DMS79 (cell line): ENCODE results near the gene ISOC2.

Experiments used
- DNase-seq: peaks from one replicate; lab custom pipeline; 2025; lab: John Stamatoyannopoulos, UW

The ISOC2 gene

DNA sequence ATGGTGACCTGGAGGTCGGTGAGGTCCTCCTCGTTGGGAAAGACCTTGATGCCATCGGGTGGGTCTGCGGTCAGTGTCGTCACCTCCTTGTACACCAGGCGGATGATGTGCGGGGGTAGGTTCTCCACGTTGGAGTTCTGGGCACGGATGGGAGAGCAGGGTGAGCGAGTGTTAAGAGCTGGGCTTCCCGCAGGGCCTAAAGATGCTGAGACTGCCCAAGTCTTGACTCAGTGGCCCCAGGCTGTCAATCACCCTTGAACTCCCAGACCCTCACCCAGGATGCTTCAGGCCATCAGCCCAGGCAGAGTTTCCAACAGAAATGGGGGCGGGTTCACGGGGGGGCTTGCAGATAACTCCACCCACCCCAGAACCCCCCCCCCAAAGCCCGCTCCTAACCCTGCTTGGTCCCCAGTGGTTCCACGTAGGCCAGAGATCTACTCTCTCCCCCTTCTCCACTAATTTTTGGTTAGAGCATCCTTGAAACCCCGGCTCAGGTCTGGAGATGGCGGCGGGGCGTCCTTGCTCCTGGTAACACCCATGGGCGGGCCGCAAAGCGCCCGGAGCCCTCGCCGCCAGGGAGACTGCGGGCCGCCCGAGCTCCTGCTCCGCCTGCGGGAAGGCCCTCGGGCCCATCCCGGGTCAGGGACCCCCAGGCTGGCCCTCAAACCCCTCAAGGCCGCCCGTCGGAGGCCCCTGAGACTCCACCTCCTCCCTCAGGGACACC is 54.5 kb downstream of the ISOC2 start:
- no peak for DNase-seq

DNA sequence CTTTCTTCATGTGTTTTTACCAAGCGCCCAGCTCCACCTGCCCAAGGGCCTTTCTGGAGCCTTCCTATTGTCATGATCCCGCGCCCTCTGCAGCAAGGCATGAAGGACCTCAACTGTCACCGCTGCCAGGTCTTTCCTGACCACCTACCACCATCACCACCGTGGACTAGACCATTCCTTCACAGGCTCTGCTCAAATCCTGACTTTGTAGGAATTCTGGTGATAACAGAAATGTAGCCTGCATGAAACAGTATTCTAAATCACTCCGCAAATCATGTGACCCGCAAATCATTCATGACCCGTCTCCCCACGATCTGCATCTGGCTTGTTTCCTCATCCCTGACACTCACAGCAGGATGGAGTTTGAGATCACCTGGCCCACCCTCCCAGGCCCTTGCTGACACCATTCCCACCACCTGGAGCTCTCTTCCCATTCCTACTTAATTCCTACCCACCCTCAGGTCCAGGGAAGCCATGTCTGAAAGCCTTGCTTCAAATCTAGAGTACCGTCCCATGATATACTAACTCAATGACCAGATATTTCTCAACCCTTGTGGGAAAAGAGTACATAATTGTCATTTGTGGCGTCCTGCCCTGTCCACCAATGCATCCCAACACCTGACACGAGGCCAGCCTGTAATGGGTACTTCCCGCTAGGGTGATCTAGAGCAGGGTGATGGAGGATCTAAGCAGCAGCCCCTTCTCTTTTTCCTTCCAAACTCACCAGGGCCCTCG is 55.2 kb downstream of the ISOC2 start:
- DNase-seq, result no peak

DNA sequence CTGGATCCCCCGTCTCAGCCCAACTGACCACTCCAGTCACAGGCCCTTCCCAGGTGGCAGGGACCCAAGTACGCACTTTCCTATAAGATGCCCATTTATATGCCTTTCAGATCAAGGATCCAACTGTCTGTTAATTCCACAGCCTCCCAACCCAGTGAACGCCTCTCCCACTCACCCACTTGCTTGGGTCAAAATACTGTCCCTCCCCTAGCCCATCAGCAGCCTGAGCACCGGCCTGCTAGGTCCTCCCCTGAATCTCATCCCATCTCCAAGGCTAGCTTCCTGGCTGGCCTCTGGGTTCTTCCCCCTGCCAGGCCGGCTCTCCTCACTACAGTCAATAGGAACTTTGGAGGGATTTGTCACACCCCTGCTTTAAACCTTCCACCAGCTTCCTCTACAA is 55.8 kb downstream of the ISOC2 start:
- no peak for DNase-seq
